Activated naive CD4-positive, alpha-beta T cell treated with anti-CD3 and anti-CD28 coated beads, Interleukin-2, amount 50 U/mL, for 72 hours (primary cell): Measurements from ENCODE around the gene NSUN4. TPM values are rescaled to one million over a fixed set of nuclear protein-coding genes. Genes with fewer than 3 reads are reported as not detected.
"Not testable (repeated sequence)": the region's sequence is repeated elsewhere in the genome, so short reads cannot be mapped to it uniquely, and the experiment has no call there.

Source experiments
- ATAC-seq, 2 donors: fragments of 150-1000 bp; cut with Tn5 transposase; 2 replicates each; pipeline ENCODE4 v1.10.0; 2021; ENCODE audit warnings: mild to moderate bottlenecking in 2 of 2, moderate library complexity in 2 of 2
- DNase-seq, 2 donors: peaks; one replicate each; pipeline ENCODE4 v3.0.0; 2021 to 2022; ENCODE audit warnings: low spot score in 2 of 2
- H3K27ac Mint-ChIP-seq, 2 donors: one replicate each; pipeline ENCODE4 v1.8.0; 2022; ENCODE audit warnings: mild to moderate bottlenecking in 2 of 2, mixed read lengths in 2 of 2
- H3K36me3 Mint-ChIP-seq, 2 donors: one replicate each; pipeline ENCODE4 v1.8.0; 2022; ENCODE audit warnings: mixed read lengths in 2 of 2
- H3K9me3 Mint-ChIP-seq, 2 donors: one replicate each; pipeline ENCODE4 v1.8.0; 2022; ENCODE audit warnings: mixed read lengths in 2 of 2
- total RNA-seq, 2 donors: library from RNA; stranded (reverse); gene quantifications; one replicate each; pipeline ENCODE4 v1.2.3, GENCODE V29; 2022

NSUN4 gene
- total RNA-seq, 2 donors from 2014 or later, result 28.2 to 30.2 TPM

DNA sequence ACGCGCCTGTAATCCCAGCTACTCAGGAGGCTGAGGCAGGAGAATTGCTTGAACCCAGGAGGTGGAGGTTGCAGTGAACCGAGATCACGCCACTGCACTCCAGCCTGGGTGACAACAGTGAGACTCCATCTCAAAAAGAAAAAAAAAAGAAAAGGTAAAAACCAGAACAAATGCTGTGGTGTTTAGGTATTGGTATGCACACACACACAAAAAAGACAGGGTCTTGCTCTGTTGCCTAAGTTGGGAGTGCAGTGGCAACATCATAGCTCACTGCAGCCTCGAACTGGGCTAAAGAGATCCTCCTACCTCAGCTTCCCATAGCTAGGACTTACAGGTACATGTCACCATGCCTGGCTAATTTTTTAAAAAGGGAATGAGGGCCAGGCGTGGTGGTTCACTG, 21.3 kb upstream of the NSUN4 start:
- not testable (repeated sequence) for ATAC-seq, H3K36me3 Mint-ChIP-seq, DNase-seq, H3K9me3 Mint-ChIP-seq, H3K27ac Mint-ChIP-seq

DNA sequence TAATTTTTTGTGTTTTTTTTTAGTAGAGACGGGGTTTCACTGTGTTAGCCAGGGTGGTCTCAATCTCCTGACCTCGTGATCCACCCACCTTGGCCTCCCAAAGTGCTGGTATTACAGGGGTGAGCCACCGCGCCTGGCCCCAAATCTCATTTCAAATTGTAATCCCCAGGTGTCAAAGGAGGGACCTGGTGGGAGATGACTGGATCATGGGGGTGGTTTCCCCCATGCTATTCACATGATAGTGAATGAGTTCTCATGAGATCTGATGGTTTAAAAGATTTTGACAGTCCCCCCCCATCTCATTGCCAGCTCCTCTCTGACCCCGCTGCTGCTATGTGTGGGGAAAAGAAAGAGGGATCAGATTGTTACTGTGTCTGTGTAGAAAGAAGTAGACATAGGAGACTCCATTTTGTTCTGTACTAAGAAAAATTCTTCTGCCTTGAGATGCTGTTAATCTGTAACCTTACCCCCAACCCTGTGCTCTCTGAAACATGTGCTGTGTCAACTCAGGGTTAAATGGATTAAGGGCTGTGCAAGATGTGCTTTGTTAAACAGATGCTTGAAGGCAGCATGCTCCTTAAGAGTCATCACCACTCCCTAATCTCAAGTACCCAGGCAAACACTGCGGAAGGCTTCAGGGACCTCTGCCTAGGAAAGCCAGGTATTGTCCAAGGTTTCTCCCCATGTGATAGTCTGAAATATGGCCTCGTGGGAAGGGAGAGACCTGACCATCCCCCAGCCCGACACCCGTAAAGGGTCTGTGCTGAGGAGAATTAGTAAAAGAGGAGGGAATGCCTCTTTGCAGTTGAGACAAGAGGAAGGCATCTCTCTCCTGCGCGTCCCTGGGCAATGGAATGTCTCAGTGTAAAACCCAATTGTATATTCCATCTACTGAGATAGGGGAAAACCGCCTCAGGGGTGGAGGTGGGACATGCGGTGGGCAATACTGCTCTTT, 20.4 kb upstream of the NSUN4 start:
- not testable (repeated sequence) for DNase-seq, H3K36me3 Mint-ChIP-seq, ATAC-seq, H3K9me3 Mint-ChIP-seq
- peak overlapping the region in 1 of 2 donors; percentile 60 for H3K27ac Mint-ChIP-seq

DNA sequence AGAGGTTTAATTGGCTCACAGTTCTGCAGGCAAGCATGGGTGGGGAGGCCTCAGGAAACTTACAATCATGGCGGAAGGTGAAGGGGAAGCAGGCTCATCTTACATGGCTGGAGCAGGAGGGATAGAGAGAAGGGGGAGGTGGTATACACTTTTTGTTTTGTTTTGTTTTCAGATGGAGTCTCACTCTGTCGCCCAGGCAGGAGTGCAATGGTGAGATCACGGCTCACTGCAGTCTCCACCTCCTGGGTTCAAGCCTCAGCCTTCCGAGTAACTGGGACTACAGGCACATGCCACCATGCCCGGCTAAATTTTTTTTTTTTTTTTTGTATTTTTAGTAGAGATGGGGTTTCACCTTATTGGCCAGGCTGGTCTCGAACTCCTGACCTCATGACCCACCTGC, 18.4 kb upstream of the NSUN4 start:
- H3K27ac Mint-ChIP-seq, H3K9me3 Mint-ChIP-seq, DNase-seq, H3K36me3 Mint-ChIP-seq, ATAC-seq: not testable (repeated sequence)

DNA sequence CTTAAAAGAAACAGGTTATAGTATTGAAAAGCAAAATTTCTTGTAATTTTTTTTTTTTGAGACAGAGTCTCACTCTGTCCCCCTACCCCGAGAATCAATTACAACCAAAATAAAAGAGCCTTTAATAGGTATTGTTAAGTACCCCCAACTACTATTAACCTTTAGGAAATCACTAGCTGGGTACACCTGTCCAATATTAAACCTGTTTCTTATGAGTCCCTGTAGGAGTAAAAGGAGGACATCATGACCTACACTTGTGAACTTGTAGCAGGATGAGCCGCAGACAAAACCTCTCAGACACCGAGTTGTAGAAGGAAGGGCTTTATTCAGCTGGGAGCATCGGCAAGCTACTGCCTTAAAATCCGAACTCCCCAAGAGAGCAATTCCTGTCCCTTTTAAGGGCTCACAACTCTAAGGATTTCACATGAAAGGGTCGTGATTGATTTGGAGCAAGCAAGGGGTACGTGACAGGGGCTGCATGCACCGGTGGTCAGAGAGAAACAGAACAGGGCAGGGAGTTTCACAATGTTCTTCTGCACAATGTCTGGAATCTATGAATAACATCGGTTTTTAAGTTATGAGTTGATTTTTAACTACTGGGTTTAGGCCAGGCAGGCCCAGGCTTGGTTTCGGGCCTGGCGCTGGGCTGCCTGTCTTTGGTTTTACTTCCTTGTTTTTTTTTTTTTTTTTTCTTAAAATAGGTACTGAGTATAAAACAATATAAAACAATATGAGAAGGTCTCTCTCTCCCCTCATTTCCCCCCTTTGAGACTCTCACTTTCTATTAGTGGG, 15.1 kb upstream of the NSUN4 start:
- not testable (repeated sequence) for H3K27ac Mint-ChIP-seq, H3K9me3 Mint-ChIP-seq, ATAC-seq, H3K36me3 Mint-ChIP-seq, DNase-seq

DNA sequence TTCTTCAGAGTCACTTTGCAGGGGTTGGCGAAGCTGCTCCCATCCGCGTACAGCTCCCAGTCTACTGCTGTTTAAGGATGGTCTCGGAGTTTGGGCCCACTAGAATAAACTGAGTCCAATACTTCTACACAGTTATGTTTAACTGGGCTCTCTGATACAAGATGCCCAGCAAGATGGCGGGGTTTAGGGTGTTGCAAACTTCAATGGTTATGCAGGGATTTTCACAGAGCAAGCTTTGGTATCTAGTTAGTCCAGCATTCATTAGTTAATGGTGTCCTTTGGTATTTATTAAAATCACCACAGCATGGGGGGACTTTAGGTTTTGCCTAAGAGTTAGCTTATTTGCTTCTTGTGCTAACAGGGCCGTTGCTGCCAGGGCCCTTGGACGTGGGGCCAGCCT, 12.4 kb upstream of the NSUN4 start:
- H3K9me3 Mint-ChIP-seq, H3K27ac Mint-ChIP-seq, DNase-seq, H3K36me3 Mint-ChIP-seq, ATAC-seq: not testable (repeated sequence)

DNA sequence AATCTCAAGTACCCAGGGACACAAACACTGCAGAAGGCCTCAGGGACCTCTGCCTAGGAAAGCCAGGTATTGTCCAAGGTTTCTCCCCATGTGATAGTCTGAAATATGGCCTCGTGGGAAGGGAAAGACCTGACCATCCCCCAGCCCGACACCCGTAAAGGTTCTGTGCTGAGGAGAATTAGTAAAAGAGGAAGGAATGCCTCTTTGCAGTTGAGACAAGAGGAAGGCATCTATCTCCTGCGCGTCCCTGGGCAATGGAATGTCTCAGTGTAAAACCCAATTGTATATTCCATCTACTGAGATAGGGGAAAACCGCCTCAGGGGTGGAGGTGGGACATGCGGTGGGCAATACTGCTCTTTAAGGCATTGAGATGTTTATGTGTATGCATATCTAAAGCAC, 10.8 kb upstream of the NSUN4 start:
- H3K9me3 Mint-ChIP-seq, H3K27ac Mint-ChIP-seq, ATAC-seq, H3K36me3 Mint-ChIP-seq, DNase-seq: not testable (repeated sequence)

DNA sequence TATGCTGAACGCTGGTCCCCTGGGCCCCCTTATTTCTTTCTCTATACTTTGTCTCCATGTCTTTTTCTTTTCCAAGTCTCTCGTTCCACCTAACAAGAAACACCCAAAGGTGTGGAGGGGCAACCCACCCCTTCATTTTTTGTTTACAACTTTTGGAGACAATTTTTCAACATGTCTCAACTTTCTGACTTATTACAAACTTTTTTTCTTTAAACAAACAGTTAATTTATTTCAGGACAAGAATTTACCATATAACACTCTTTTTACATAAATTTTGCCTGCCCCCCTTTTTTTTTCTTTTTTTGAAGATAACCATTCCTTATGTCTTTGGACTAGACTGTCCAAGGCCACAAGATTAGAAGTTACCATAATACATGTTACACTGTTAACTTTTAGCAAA, 10.2 kb upstream of the NSUN4 start:
- DNase-seq, H3K36me3 Mint-ChIP-seq, H3K27ac Mint-ChIP-seq, ATAC-seq, H3K9me3 Mint-ChIP-seq: not testable (repeated sequence)

DNA sequence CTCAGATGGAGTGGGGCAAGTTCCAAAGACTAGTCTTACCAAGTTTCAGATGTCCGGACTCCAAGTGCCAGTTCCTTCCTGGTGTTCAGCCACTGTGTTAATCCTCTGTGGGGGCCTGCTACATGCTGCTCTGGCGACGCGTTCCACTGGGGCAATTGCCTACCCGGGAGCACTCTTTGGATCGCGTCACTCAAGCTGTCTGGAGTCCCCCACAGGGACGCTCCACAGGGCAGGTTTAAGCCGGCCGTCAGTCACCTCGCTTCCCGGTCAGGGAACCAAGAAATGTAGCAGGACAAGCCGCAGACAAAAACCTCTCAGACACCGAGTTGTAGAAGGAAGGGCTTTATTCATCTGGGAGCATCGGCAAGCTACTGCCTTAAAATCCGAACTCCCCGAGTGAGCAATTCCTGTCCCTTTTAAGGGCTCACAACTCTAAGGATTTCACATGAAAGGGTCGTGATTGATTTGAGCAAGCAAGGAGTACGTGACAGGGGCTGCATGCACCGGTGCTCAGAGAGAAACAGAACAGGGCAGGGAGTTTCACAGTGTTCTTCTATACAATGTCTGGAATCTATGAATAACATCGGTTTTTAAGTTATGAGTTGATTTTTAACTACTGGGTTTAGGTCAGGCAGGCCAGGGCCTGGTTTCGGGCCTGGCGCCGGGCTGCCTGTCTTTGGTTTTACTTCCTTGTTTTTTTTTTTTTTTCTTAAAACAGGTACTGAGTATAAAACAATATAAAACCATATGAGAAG, 8.6 kb upstream of the NSUN4 start:
- ATAC-seq, H3K27ac Mint-ChIP-seq, DNase-seq, H3K36me3 Mint-ChIP-seq, H3K9me3 Mint-ChIP-seq: not testable (repeated sequence)

DNA sequence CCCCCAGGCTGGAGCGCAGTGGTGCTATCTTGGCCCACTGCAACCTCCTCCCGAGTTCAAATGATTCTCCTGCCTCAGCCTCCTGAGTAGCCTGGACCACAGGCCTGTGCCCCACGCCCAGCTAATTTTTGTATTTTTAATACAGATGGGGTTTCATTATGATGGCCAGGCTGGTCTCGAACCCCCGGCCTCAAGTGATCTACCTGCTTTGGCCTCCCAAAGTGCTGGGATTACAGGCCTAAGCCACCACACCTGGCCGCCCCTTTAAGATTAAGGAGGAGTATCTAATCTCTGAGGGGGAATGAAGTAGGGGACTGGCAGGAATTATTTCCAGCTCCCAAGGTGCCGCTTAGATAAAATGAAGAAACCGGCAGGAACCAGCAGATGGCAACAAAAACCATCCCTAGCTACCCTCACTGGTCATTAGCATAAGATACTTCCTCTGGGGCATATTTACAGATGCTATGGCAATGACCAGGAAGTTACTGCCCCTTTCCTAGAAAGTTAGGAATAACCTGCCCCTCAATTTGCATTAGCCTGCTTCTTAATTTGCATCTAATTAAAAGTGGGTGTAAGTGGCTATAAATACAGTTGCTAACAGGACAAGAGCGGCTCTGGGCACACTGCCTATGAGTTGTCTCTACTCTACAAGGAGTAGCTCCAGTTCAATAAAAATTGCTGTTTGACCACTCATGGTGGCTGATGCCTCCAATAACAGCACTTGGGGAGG, 7.1 kb upstream of the NSUN4 start:
- DNase-seq, result no peak
- Mint-ChIP-seq H3K27ac (no peak overlapping the region), H3K9me3 (no peaks in the 10 kb centered on the region), H3K36me3 (no peaks in the 10 kb centered on the region)
- ATAC-seq, result peak in 1 of 2 donors; percentile 38

DNA sequence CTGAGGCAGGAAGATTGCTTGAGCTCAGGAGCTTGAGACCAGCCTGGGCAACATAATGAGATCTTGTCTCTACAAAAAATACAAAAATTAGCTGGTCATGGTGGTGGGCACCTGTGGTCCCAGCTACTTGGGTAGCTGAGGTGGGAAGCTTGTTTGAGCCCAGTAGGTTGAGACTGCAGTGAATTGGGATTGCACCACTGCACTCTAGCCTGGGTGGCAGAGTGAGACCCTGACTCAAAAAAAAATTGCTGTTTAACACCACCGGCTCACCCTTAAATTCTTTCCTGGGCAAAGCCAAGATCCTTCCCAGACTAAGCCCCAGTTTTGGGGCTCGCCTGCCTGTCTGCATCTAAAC, 6.6 kb upstream of the NSUN4 start:
- H3K9me3 Mint-ChIP-seq, result no peaks in the 10 kb centered on the region
- DNase-seq, result no peak
- H3K27ac Mint-ChIP-seq, result no peak overlapping the region
- no peaks in the 10 kb centered on the region for H3K36me3 Mint-ChIP-seq
- ATAC-seq, result no peak

DNA sequence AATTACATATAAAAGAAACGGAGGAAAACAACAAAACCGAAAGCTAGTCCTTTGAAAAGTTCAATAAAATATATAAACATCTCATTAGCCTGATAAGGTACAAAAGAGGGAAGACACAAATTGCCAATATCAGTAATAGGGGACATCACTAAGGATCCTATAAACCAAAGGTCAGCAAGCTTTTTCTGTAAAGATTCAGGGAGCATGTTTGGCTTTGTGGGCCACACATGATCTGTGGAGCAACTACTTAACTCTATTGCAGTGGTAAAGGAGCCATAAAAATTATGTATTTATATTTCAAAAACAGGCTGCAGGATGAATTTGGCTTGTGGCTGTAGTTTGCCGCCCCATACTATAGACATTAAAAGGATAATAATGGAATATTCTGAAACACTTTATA, 5.5 kb upstream of the NSUN4 start:
- H3K36me3 Mint-ChIP-seq, result no peaks in the 10 kb centered on the region
- ATAC-seq, result no peak

DNA sequence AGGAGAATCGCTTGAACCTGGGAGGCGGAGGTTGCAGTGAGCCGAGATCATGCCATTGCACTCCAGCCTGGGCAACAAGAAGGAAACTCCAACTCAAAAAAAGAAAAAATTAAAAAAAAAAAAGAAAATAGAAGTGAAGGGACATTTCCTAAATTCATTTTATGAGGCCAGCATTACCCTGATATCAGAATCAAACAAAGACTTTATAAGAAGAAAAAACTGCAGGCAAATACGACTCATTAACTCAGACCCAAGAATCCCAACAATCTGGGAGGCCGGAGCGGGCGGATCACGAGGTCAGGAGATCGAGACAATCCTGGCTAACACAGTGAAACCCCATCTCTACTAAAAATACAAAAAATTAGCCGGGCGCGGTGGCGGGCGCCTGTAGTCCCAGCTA, 3.2 kb upstream of the NSUN4 start:
- not testable (repeated sequence) for H3K9me3 Mint-ChIP-seq, H3K27ac Mint-ChIP-seq, ATAC-seq, DNase-seq
- H3K36me3 Mint-ChIP-seq, result peaks cover 19 to 23% of the 10 kb centered on the region in 2 donors

More for the DNA sequence above, 5.5 kb upstream of the NSUN4 start:
- no peaks in the 10 kb centered on the region for H3K9me3 Mint-ChIP-seq
- no peak overlapping the region for H3K27ac Mint-ChIP-seq
- no peak for DNase-seq

DNA sequence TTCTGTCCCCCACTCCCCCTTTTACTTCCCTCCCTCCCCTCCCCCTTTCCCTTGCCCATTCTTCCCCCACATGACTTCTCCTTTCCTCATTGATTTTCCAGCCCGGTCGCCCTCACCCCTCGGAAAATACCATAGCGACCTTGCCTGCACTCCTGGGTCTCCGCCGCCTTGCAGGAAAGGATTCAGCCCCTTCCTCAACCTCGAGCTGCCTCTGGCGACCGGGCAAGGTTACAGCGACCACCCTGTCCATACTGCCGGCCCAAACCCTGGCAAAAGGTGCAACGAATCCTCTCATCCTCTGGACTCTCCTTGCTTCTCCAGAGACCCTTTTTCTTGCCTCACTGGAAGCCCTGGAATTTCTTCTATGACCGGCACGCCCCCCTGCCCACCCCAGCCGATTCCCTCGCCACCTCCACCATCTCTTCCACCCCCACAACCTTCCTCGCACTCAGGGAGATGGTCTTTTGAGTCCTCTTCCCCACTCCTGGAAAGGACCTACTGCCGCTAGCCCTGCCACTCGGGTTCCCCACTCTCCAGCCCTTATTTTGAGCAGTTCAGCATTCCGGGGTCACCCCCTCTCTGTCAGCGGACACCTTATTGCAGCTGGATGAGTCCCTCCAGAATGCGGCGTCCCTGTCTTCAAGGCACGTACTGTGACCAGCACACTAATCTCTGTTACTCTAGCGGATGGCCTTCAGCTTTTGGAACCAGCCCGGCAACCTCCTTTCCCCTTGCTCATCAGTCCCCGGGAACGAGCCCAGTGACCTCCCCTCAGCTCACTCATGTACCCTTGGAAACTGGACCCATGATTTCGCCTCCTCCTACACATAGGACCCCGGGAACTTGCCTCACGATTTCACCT, 846 bp downstream of the NSUN4 start:
- no peak for DNase-seq
- peak overlapping the region; percentile 99 to 100 for H3K27ac Mint-ChIP-seq
- no peaks in the 10 kb centered on the region for H3K9me3 Mint-ChIP-seq
- ATAC-seq, result no peak
- H3K36me3 Mint-ChIP-seq, result peaks cover 19 to 35% of the 10 kb centered on the region in 2 donors

DNA sequence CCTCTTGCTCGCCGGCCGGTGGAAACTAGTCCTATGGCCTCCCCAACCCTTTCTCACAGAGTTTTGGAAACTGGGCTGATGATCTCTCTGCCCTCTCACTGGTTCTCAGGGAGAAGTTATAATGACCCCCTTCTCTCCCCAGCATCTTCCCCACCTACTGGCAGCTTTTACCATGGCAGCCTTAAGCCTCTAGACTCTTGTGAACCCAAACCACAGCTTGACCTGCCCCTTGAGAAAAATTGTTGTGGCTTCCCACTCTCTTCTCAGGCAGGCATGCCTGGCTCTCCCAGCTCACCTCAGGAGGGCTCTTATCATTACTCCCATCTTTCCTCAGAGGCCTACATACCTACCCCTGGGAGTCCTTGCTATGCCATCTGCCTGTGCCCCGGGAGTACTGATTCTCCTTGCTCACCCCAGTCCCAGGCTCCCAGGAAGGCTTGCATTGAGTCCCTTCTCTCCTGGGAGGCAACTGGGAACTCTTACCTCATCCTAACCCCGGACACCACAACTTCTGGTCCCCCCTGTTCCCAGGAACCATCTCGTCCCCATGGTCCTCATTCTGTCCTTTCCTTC, 1.6 kb downstream of the NSUN4 start:
- H3K27ac Mint-ChIP-seq, result peak overlapping the region; percentile 99 to 100
- peaks cover 19 to 39% of the 10 kb centered on the region in 2 donors for H3K36me3 Mint-ChIP-seq
- DNase-seq (no peak), ATAC-seq (no peak)
- H3K9me3 Mint-ChIP-seq, result no peaks in the 10 kb centered on the region

DNA sequence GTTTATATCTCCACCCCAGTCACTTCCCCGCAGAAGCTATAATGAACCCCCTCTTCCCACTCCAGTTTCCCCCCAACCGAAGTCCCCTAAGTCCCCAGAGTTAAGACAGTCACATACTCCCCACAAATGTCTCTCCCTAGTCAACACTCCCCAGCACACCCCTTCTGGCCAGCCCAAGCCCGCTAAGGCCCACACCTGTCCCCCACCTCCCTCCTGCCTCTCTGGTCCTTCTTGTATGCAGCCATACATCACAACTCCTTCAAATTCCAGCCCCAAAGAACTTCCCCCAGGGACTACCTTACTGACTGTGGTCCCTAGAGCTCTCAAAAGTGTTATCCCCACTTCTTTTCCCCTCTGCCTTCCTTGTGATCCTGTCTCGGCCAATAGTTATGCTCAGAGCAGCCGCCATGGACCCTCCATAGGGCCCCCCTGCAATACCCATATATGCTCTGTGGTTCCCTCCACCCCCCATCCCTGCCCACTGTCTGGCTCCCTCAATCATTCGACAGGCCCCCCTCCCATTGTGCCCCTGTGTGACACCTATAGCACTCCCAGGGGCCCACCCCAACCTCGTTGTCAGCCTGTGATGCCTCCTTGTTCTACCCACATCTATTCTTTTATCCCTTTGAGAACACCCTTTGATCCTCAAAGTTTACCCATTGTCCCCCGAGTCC, 2.2 kb downstream of the NSUN4 start:
- ATAC-seq (no peak), DNase-seq (no peak)
- Mint-ChIP-seq H3K27ac (peak overlapping the region; percentile 99 to 100), H3K9me3 (no peaks in the 10 kb centered on the region), H3K36me3 (peaks cover 19 to 41% of the 10 kb centered on the region in 2 donors)
